ENCODE results near the gene OR5AP2.
"Not testable (repeated sequence)": the region's sequence is repeated elsewhere in the genome, so short reads cannot be mapped to it uniquely, and the experiment has no call there.

Gene OR5AP2

DNA sequence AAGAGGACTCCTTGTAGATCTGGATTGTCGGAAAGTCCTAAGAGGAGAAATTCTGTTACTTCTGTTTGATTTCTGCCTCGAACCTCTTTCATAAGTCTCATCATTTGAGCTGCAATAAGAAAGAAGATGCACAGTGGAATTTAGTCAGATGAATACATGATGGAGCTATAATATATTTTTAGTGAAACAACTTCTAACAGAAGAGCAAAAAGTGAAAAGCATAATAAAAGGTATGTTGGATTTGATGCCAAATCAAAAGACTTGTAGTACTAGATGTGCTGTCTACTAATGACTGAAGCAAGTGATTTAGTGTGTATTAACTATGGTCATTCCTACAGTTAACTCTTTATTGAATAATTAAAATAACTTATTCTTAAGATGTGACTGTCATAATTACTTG, at the start of gene OR5AP2:
Gene OR5AP2, minus strand, starts transcription at position 101 of the 400 bp plus-strand sequence. Its CDS starts 0 bp downstream, at position 101.
- Histone ChIP-seq H3K27me3 (ENCODE audit: insufficient read depth, poor library complexity, severe bottlenecking) (no peaks in the 10 kb centered on the region), H3K36me3 (ENCODE audit: low read depth) (no peaks in the 10 kb centered on the region), H3K4me1 (ENCODE audit: insufficient read depth, poor library complexity, severe bottlenecking) (no peaks in the 10 kb centered on the region), H3K9me3 (ENCODE audit: severe bottlenecking) (no peaks in the 10 kb centered on the region), H3K4me3 (ENCODE audit: severe bottlenecking) (no peak within 1 kb of the TSS), H3K27ac (ENCODE audit: poor library complexity, severe bottlenecking) (no peak within 1 kb of the TSS)
- TF ChIP-seq, protein P1, sequence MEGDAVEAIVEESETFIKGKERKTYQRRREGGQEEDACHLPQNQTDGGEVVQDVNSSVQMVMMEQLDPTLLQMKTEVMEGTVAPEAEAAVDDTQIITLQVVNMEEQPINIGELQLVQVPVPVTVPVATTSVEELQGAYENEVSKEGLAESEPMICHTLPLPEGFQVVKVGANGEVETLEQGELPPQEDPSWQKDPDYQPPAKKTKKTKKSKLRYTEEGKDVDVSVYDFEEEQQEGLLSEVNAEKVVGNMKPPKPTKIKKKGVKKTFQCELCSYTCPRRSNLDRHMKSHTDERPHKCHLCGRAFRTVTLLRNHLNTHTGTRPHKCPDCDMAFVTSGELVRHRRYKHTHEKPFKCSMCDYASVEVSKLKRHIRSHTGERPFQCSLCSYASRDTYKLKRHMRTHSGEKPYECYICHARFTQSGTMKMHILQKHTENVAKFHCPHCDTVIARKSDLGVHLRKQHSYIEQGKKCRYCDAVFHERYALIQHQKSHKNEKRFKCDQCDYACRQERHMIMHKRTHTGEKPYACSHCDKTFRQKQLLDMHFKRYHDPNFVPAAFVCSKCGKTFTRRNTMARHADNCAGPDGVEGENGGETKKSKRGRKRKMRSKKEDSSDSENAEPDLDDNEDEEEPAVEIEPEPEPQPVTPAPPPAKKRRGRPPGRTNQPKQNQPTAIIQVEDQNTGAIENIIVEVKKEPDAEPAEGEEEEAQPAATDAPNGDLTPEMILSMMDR (IDR thresholded peaks at IDR 0.05; ENCODE audit: poor library complexity, severe bottlenecking) = no peak
- ATAC-seq (ENCODE audit: low read depth) = no peak
- no peak for DNase-seq (ENCODE audit: low spot score)

DNA sequence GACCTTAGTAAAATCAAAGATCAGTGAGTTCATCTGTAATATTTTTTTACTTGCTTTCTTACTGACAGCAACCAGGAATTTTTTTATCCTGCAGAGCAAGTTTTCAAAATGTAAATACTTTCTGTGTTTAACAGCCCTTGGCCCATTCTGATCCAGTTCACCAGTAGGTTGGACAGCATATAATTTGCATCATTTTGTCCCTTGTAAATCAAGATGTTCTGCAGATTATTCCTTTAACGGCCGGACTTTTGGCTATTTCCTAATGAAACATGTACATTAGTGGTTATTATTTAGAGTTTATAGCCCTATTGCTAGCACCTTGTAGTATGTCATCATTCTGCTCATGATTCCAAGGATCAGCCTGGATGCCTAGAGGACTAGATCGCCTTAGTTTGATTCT, 48.9 kb upstream of the OR5AP2 start:
- DNase-seq (ENCODE audit: low spot score); H3K36me3 ChIP-seq (ENCODE audit: low read depth); H3K4me3 ChIP-seq (ENCODE audit: severe bottlenecking); H3K9me3 ChIP-seq (ENCODE audit: severe bottlenecking); H3K4me1 ChIP-seq (ENCODE audit: insufficient read depth, poor library complexity, severe bottlenecking); ATAC-seq (ENCODE audit: low read depth); H3K27me3 ChIP-seq (ENCODE audit: insufficient read depth, poor library complexity, severe bottlenecking); H3K27ac ChIP-seq (ENCODE audit: poor library complexity, severe bottlenecking): not testable (repeated sequence)

DNA sequence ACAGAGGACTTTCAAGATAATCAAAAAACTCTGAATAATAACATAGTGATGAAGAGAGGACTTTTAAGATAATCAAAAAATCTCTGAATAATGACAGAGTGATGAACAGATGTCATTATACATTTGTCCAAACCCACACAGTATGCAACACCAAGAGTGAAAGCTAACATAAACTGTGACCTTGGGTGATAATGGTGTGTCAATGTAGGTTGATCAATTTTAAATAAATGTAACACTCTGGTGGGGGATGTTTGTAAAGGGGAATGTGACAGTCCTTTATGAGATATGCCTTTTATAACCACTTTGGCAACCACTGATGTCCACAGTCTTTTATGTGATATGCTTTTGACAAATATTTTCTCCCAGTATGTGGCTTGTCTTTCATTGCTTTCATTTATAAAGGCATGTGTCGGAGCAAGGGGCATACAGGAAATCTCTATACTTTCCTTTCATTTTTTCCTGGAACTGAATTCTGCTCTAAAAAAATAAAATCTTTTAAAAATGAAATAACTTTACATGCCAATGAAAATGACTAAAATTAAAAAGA, 46.4 kb upstream of the OR5AP2 start:
- no peak for DNase-seq (ENCODE audit: low spot score)
- no peaks in the 10 kb centered on the region for H3K4me1 ChIP-seq (ENCODE audit: insufficient read depth, poor library complexity, severe bottlenecking)
- ATAC-seq (ENCODE audit: low read depth) = no peak
- H3K27me3 ChIP-seq (ENCODE audit: insufficient read depth, poor library complexity, severe bottlenecking) = no peaks in the 10 kb centered on the region
- H3K4me3 ChIP-seq (ENCODE audit: severe bottlenecking) = no peak overlapping the region
- no peaks in the 10 kb centered on the region for H3K36me3 ChIP-seq (ENCODE audit: low read depth)
- TF ChIP-seq, protein P1 (IDR thresholded peaks at IDR 0.05; ENCODE audit: poor library complexity, severe bottlenecking) = no peak
- no peak overlapping the region for H3K27ac ChIP-seq (ENCODE audit: poor library complexity, severe bottlenecking)
- H3K9me3 ChIP-seq (ENCODE audit: severe bottlenecking) = no peaks in the 10 kb centered on the region

DNA sequence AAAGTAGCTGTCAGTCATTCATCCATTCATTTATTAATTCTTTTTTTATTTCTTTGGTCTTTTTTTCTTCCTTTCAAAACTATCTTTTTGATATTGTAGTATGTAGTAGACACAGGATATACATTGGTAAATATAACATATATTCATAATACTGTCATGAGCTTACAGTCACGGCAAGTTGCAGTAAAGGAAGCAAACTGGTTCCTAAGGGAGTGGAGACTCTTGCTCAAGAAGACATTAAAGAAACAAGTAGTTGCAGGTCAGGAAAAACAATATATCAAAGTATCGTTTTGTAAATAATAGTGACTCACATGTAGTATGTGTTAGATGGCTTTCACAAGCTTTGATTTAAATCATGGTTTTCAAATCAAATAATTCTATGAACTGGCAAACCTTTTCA, 28.7 kb upstream of the OR5AP2 start:
- Histone ChIP-seq H3K9me3 (ENCODE audit: severe bottlenecking) (no peaks in the 10 kb centered on the region), H3K36me3 (ENCODE audit: low read depth) (no peaks in the 10 kb centered on the region), H3K4me1 (ENCODE audit: insufficient read depth, poor library complexity, severe bottlenecking) (no peaks in the 10 kb centered on the region), H3K27me3 (ENCODE audit: insufficient read depth, poor library complexity, severe bottlenecking) (no peaks in the 10 kb centered on the region), H3K4me3 (ENCODE audit: severe bottlenecking) (no peak overlapping the region), H3K27ac (ENCODE audit: poor library complexity, severe bottlenecking) (no peak overlapping the region)
- DNase-seq (ENCODE audit: low spot score) (no peak), ATAC-seq (ENCODE audit: low read depth) (no peak)
- TF ChIP-seq, protein P1 (IDR thresholded peaks at IDR 0.05; ENCODE audit: poor library complexity, severe bottlenecking) = no peak

DNA sequence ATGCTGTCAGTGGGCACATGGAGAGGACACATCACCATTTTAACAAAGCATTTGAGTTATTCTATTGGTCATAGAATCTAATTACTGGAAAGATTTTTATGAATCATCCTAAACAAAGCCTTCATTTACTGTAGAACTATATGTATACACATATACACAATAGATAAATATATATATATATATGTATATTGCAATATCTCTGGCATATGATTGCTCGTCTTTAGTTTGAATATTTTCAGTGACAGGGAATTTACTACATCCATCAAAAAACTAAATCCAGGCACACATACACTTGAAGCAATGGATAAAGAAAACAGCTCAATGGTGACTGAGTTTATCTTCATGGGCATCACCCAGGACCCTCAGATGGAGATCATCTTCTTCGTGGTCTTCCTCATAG, 21.1 kb upstream of the OR5AP2 start, which contains the start of gene OR5AR1:
Gene OR5AR1, plus strand, starts transcription at position 301 of the 400 bp plus-strand sequence. Its CDS starts 0 bp downstream, at position 301.
- Histone ChIP-seq H3K9me3 (ENCODE audit: severe bottlenecking) (no peaks in the 10 kb centered on the region), H3K27me3 (ENCODE audit: insufficient read depth, poor library complexity, severe bottlenecking) (no peaks in the 10 kb centered on the region), H3K36me3 (ENCODE audit: low read depth) (no peaks in the 10 kb centered on the region), H3K27ac (ENCODE audit: poor library complexity, severe bottlenecking) (no peak within 1 kb of the TSS), H3K4me1 (ENCODE audit: insufficient read depth, poor library complexity, severe bottlenecking) (no peaks in the 10 kb centered on the region), H3K4me3 (ENCODE audit: severe bottlenecking) (no peak within 1 kb of the TSS)
- DNase-seq (ENCODE audit: low spot score) = no peak
- no peak for ATAC-seq (ENCODE audit: low read depth)
- TF ChIP-seq, protein P1 (IDR thresholded peaks at IDR 0.05; ENCODE audit: poor library complexity, severe bottlenecking) = no peak
